ENCODE data around the gene PTPRN2.

The PTPRN2 gene

DNA sequence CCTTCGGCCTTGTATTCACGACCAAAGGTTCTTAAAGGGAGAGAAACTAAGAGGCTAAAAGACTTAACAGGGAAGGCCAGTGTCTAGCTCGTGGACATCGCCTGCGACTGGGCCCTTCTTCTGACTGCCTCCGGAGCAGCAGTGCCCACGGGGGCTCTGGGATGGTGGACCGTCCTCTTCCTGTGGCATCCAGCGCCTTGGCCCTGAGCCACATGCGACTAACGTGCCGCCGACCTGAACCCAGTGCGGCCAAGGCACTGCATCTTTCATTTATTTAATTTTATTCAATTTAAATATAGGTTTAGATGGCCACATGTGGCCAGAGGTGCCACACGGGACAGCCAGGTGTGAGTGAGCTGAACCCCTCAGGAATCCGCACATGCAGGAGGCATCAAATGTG is 451.7 kb downstream of the PTPRN2 start:
- no peak for DNase-seq (ENCODE audit: low read depth)

DNA sequence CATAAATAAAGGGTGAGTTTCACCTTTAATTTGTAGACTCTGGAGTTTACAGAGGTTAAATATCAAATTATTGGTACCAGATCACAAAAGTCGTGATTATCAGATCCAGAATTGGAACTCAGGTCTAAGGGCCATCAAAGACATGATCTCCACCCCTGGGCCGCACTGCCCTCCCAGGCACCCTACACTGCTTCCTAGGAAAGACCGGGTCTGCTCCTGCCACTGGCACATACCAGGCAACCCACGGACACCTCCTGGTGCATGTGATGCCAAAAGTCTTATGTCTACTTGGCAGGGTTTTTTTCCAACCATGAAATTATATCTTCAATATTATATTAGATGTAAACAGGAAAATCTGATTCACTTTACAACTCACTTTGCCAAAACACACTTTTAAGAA is 452.8 kb downstream of the PTPRN2 start:
- no peak for DNase-seq (ENCODE audit: low read depth)

DNA sequence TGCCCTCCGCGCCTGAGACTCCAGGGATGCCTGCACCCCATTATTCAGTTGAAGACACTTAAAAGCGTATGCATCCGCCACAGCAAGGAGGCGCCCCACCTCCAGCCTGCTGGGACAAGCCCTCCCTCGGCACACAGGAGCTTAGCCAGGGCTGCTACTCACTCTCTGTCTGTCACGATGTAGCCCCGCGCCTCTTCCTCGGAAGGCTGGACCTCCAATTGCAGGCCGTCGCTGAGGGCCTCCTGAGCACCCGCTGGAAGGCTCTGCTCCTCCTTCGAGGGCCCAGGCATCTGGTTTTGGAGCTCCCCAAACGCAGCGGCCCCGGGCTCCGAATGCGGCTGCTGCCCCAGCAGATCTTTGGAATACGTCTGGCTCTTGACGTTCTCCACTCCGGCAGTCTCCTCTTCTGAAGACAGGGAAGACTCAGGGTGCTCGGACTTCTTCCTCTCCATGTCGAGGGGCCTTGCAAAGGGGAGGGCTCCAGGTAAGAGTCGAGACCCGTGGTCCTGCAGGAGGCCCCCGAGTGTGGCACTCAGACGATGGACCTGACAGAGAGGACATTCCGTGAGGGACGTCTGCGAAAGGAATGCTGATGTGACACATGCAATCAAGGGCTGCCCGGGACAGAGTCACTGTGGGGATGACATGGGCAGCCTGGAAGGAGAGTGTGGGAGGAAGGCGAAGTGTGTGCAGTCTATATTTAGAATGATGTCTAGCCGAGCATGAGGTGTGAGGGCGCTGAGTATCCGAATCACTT is 453.9 kb downstream of the PTPRN2 start:
- no peak for DNase-seq (ENCODE audit: low read depth)

- no peak for DNase-seq (ENCODE audit: low read depth)
Measured at GRCh38 chr7:158133057-158133456, 454.6 kb downstream of the PTPRN2 start.

- no peak for DNase-seq (ENCODE audit: low read depth)
Measured at GRCh38 chr7:158130023-158130409, 457.6 kb downstream of the PTPRN2 start.

GRCh38 chr7:158129037-158130022 is 458.3 kb downstream of the PTPRN2 start:
- DNase-seq (ENCODE audit: low read depth) = no peak

- no peak for DNase-seq (ENCODE audit: low read depth)
Measured at GRCh38 chr7:158128572-158128971, 459.1 kb downstream of the PTPRN2 start.

GRCh38 chr7:158127241-158127640 is 460.4 kb downstream of the PTPRN2 start:
- DNase-seq (ENCODE audit: low read depth) = no peak

DNA sequence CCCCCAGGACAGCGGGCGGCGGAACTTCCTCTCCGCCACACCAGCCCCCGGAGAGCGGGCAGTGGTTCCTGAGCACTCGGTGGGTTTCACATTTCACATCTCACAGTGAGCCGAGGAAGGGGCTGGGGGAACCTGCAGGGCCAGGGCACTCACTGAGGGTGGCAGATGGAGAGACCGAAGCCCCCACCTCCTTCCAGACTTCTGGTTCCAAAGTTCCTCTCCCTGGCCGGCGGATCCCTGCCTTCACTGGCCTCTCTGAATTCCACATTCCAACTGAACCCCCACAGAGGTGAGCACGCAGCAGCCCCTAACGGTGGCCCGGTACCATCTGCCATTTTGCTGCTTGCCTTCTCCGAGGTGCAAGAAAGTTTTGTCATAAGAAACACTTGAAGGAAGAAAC is 461.0 kb downstream of the PTPRN2 start:
- no peak for DNase-seq (ENCODE audit: low read depth)

- DNase-seq (ENCODE audit: low read depth) = no peak
Measured at GRCh38 chr7:158125721-158126120, 461.9 kb downstream of the PTPRN2 start.

DNA sequence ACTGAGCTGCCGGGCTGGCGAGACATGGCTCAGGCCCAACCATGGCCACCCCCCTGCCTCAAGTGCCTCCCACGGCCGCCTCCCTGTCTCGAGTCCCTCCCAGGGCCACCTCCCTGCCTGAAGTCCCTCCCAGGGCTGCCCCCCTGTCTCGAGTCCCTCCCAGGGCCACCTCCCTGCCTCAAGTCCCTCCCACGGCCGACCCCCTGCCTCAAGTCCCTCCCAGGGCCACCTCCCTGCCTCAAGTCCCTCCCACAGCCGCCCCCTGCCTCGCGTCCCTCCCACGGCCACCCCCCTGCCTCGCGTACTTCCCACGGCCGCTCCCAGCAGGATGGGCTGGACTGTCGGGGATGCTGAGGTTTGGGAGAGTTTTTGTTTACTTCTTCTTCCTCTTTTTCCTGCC is 462.5 kb downstream of the PTPRN2 start:
- DNase-seq (ENCODE audit: low read depth) = no peak

- DNase-seq (ENCODE audit: low read depth) = no peak
Measured at GRCh38 chr7:158124671-158125079, 462.9 kb downstream of the PTPRN2 start.

DNA sequence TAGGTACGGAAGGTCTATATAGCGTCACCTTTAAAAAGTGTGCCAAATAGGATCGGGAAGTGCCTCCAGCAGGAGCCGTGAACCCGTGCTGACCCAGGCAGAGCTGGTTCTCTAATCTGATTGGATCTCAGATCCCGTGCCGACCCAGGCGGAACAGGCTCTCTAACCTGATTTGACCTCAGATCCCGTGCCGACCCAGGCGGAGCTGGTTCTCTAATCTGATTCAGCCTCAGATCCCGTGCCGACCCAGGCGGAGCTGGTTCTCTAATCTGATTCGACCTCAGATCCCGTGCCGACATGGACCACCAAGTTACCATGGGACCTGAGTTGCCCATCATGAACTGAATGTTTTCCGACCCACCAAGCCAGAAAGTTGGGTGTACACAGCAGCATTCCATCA is 463.9 kb downstream of the PTPRN2 start:
- DNase-seq (ENCODE audit: low read depth) = no peak

- no peak for DNase-seq (ENCODE audit: low read depth)
Measured at GRCh38 chr7:158123214-158123613, 464.4 kb downstream of the PTPRN2 start.

GRCh38 chr7:158121441-158122045 is 466.1 kb downstream of the PTPRN2 start:
- DNase-seq (ENCODE audit: low read depth) = no peak

DNA sequence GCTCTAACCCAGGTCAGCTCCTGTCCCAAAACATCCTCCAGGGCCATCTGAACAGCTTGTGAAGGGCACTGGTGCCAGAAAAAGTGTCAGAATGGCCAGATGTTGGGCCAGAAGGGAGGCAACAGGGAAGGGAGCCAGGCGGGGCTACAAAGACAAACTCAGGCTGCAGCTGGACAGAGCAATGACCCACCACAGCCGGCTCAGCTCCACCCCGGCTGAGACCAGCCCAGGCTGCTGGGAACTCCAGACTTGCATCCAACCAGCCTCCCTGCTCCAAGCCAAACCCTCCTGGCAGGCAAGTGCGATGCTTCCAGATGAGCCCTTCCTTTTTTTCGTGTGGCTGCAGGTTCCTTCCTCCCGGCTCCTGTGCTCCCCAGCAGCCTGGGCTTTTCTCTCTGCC is 466.9 kb downstream of the PTPRN2 start:
- no peak for DNase-seq (ENCODE audit: low read depth)

DNA sequence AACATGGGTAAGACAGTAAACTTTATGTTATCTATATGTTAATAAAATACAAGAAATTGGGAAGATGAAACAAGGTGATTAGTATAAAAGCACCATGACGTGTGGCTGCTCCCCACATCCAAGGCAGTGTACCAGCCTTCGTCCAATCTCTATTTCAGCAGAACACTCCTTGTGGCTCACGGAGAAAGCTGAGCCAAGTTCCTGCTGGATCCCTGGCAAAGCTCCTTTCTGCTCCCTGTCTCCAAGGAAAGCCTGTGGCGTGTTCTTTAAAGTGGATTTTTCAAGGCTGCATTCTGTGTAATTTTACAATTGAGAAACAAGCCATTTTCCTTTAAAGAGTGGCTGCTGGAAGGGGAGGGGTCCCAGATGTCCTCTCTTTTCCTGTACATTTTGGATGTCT is 467.3 kb downstream of the PTPRN2 start:
- no peak for DNase-seq (ENCODE audit: low read depth)

- DNase-seq (ENCODE audit: low read depth) = no peak
Measured at GRCh38 chr7:158117341-158118222, 470.0 kb downstream of the PTPRN2 start.

- no peak for DNase-seq (ENCODE audit: low read depth)
Measured at GRCh38 chr7:158116235-158116634, 471.4 kb downstream of the PTPRN2 start.

- DNase-seq (ENCODE audit: low read depth) = no peak
Measured at GRCh38 chr7:158114056-158114850, 473.4 kb downstream of the PTPRN2 start.

All from HS-5 (cell line).